Measurements from ENCODE around the gene NR1H2.
A peak's percentile ranks its signal among the peaks of the same experiment; 100 is the strongest.

NR1H2 gene

GRCh38 chr19:50432221-50433028 is 56.2 kb downstream of the NR1H2 start, which contains the start of gene MYBPC2:
Gene MYBPC2, plus strand, starts transcription at chr19:50432892. Its CDS starts 62 bp downstream, at chr19:50432954.
- Histone ChIP-seq H3K36me3 (replicated peaks; ENCODE audit: low read depth, low read length) (peaks cover 19% of the 10 kb centered on the region), H4K20me1 (ENCODE audit: insufficient read depth, low read length) (peaks cover 16% of the 10 kb centered on the region), H3K27me3 (ENCODE audit: low read depth, low read length) (0 out of 2 replicates have a peak, but pooled peaks cover 12% of the 10 kb centered on the region), H3K4me1 (ENCODE audit: low read length) (peaks cover 59% of the 10 kb centered on the region), H3K79me2 (ENCODE audit: low read length) (no peaks in the 10 kb centered on the region), H3K9me3 (ENCODE audit: insufficient read depth, low read length) (no peaks in the 10 kb centered on the region), H3K9ac (ENCODE audit: low read length) (peak within 1 kb of the TSS; percentile 98), H3K4me2 (ENCODE audit: low read length) (peak within 1 kb of the TSS; percentile 100), H2AFZ (ENCODE audit: low read depth, low read length) (peak within 1 kb of the TSS; percentile 35; the same call in 1 of the 2 replicates), H3K27ac (ENCODE audit: low read length) (peak within 1 kb of the TSS; percentile 90), H3K4me3 (ENCODE audit: low read length) (peak within 1 kb of the TSS; percentile 82)
- TF ChIP-seq CTCF (IDR thresholded peaks at IDR 0.05; ENCODE audit: low read depth, low read length) (no peak), EZH2phosphoT487 (IDR thresholded peaks at IDR 0.05; ENCODE audit: low read depth) (no peak)
